Measurements from ENCODE around the gene FOXC2. TPM values are rescaled to one million over a fixed set of nuclear protein-coding genes. Genes with fewer than 3 reads are reported as not detected.

FOXC2 gene
- total and polyA plus RNA-seq, 2 donors (not counting 3 experiments of a cell fraction or from before 2014, with no cell fraction given) = 7.7 to 44.0 TPM

DNA sequence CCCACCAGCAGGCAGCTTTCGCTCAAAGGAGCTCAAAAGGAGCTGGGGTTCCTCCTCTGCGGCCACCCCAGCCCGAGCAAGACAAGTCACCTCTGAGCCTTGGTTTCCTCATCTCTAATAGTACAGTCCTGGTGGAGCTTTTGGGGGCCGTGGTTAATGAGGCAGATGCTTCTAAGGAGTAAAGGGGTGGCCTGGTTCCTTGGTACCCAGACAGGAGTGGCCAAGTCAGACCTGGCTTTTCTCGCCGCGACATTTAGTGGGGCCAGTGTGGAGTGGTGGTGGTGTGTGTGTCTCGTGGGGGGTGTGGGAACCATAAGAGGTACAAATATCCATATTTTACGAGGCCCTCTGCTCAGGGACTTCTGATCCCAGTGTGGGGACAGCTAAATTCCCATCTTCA lies 49.6 kb upstream of the FOXC2 start:
- BruUV-seq (replicated peaks) = no TSS peak

More for the DNA sequence above, 49.6 kb upstream of the FOXC2 start:
- TF ChIP-seq FOS (IDR thresholded peaks at IDR 0.05; ENCODE audit: borderline replicate concordance, insufficient read depth, low read length) = no peak
- TF ChIP-seq, protein P1, sequence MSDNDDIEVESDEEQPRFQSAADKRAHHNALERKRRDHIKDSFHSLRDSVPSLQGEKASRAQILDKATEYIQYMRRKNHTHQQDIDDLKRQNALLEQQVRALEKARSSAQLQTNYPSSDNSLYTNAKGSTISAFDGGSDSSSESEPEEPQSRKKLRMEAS (IDR thresholded peaks at IDR 0.05; ENCODE audit: insufficient read depth, insufficient read length) = no peak
- no peak for TF ChIP-seq POLR2AphosphoS5 (IDR thresholded peaks at IDR 0.05; ENCODE audit: insufficient read depth, low read depth, low read length)
- no peak for TF ChIP-seq EZH2 (IDR thresholded peaks at IDR 0.05; ENCODE audit: borderline replicate concordance, low read depth, low read length, severe bottlenecking)
- no peak for TF ChIP-seq MYC (IDR thresholded peaks at IDR 0.05; ENCODE audit: low read depth, low read length)
- no peak for TF ChIP-seq GATA2 (IDR thresholded peaks at IDR 0.05; ENCODE audit: insufficient read depth, insufficient read length, low read depth, low read length)
- TF ChIP-seq, protein P2, sequence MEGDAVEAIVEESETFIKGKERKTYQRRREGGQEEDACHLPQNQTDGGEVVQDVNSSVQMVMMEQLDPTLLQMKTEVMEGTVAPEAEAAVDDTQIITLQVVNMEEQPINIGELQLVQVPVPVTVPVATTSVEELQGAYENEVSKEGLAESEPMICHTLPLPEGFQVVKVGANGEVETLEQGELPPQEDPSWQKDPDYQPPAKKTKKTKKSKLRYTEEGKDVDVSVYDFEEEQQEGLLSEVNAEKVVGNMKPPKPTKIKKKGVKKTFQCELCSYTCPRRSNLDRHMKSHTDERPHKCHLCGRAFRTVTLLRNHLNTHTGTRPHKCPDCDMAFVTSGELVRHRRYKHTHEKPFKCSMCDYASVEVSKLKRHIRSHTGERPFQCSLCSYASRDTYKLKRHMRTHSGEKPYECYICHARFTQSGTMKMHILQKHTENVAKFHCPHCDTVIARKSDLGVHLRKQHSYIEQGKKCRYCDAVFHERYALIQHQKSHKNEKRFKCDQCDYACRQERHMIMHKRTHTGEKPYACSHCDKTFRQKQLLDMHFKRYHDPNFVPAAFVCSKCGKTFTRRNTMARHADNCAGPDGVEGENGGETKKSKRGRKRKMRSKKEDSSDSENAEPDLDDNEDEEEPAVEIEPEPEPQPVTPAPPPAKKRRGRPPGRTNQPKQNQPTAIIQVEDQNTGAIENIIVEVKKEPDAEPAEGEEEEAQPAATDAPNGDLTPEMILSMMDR (IDR thresholded peaks at IDR 0.05; ENCODE audit: extremely low read depth in 1 of 2, insufficient read depth in 1 of 2, low read depth in 1 of 2, low read length in 2 of 2) = no peak
- no peak for TF ChIP-seq JUN (IDR thresholded peaks at IDR 0.05; ENCODE audit: borderline replicate concordance, insufficient read depth, insufficient read length, low read depth)
- TF ChIP-seq POLR2A (IDR thresholded peaks at IDR 0.05; ENCODE audit: low read depth, low read length) = no peak
- ChIA-PET CTCF (interaction anchor here (0.6 to 7.0 kb wide), 42 partner anchors 9 to 698 kb away, joined by 3 to 471 read pairs (median 5); no protein-coding TSS in a partner anchor), POLR2A (interaction anchor here (1.3 kb wide), 1 partner anchor 264 kb away, joined by 5 read pairs; no protein-coding TSS in a partner anchor)
- Histone ChIP-seq H3K4me2 (ENCODE audit: insufficient read depth, low read length) (no peak overlapping the region), H3K4me3 (replicated peaks in 1 of 3; ENCODE audit: insufficient read depth in 1 of 3, low read depth in 1 of 3, low read length in 3 of 3) (no peak overlapping the region), H3K27ac (ENCODE audit: insufficient read depth, low read depth, low read length) (no peak overlapping the region), H2AFZ (ENCODE audit: low read depth, low read length) (no peak overlapping the region), H3K9me3 (replicated peaks; ENCODE audit: control insufficient read depth, insufficient read depth, low read length) (no peaks in the 10 kb centered on the region), H4K20me1 (replicated peaks; ENCODE audit: control insufficient read depth, extremely low read depth, insufficient read depth, low read length) (no peaks in the 10 kb centered on the region), H3K27me3 (ENCODE audit: control insufficient read depth in 2 of 2, insufficient read depth in 2 of 2, low read length in 2 of 2) (peaks cover 27 to 47% of the 10 kb centered on the region in 2 experiments), H3K9ac (replicated peaks; ENCODE audit: extremely low read depth, insufficient read depth, low read length) (no peak overlapping the region), H3K4me1 (ENCODE audit: control insufficient read depth, extremely low read depth, insufficient read depth, low read length) (peaks cover 5% of the 10 kb centered on the region), H3K79me2 (ENCODE audit: control insufficient read depth, insufficient read depth, low read length) (no peaks in the 10 kb centered on the region), H3K36me3 (ENCODE audit: control insufficient read depth in 2 of 2, extremely low read depth in 1 of 2, insufficient read depth in 2 of 2, low read length in 2 of 2) (no peaks in the 10 kb centered on the region), H3K9me1 (replicated peaks; ENCODE audit: control insufficient read depth, extremely low read depth, insufficient read depth, low read length) (no peaks in the 10 kb centered on the region)
- DNase-seq (ENCODE audit: low read depth, low spot score) = no peak
- no peak for FAIRE-seq
- intact Hi-C loops (cut with micrococcal nuclease) = loop anchor here (1.0 kb wide), 2 partner anchors 176 to 696 kb away; no protein-coding TSS in a partner anchor
- dilution Hi-C loops (cut with MboI; ENCODE audit: extremely low pct_ligation_motif_present, low sequenced_read_pairs) = loop anchor here (10.0 kb wide), 1 partner anchor 432 kb away; no protein-coding TSS in a partner anchor

Measured in endothelial cell of umbilical vein (primary cell).